ENCODE results near the gene SPAG16.

SPAG16 gene

DNA sequence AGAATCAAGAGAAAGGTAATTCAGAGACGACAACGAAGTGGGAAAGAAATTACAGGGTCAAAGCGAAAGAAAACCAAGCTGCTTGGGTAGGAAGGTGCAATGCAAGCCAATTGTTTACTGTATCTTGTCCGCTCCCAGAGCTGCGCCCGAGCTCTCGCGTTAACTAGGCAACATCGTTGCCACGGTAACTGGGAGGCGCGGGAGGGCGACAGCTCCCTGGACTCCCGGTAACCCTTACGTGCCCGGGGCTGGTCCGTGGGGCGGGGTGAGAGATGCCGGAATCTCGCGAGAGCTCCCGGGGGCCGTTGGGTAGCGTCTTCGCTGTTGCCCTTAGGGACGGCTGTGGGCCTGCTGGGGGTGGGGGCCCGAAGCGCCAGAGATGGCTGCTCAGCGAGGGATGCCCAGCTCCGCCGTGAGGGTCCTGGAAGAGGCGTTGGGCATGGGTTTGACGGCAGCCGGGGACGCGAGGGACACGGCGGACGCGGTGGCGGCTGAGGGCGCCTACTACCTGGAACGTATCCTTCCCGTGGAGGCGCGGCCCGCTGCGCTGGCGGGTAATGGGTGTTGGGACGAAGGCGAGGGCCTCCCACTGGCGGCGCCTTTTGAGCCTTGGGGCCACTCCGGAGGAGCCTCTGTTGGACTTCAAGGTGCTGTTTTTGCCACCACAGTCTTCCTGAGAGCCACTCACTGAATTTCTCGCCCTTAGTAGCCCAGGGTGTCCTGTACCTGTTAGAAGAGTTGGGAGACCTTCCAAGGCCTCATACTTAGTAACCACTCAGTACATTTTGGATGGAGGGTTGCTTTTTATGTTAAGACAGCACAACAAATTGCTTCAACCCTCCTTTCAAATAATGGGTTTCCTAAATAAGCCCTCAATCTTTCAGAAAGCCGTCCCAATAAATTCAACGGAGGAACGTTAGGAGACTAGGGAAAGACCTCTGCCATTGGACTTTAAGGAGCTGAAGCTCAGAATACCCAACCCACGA lies at the start of gene SPAG16:
Gene SPAG16 (plus strand): TSS at position 360 of the 986 bp plus-strand sequence.
- peak; percentile 98 for DNase-seq

DNA sequence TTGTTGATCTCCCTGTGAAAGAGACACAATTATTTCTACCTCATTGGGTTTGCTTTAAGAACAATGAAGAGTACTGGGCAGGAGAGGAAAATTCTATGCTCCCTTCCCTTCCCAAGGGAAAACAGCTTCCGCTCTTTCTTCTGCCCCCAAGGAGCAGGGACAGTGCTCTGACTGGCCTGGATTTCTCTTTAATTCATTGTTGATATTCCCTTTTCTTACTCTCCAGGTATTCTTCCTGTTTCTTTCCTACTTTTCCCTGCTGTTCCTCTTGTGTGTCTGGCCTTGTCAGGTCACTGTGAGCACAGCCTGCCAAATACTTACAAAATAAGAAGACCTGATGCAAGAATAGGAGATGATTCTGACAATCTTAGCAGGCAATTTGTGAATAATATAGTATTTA lies 49.6 kb upstream of the SPAG16 start:
- peak; percentile 6 for DNase-seq

DNA sequence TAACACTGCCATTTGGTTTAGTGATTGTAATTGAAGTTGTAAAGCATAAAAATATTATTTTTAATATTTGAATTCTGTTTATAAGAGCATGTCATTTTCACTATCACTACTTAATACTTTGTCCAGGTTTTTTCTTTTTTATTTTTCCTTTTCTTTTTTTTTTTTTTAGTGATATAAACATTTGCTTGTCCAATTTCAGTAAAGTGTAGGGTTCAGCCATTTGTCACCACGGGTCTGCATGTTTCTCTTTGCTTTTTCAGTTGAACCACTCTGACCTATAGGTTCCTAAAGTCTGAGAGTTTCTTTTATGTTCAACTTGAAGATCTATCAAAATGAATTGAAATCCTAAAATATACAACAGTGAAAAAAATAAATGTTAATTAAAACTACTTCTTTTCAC lies 48.5 kb upstream of the SPAG16 start:
- DNase-seq, result no peak

GRCh38 chr2:213237251-213237650 lies 47.0 kb upstream of the SPAG16 start:
- no peak for DNase-seq

DNA sequence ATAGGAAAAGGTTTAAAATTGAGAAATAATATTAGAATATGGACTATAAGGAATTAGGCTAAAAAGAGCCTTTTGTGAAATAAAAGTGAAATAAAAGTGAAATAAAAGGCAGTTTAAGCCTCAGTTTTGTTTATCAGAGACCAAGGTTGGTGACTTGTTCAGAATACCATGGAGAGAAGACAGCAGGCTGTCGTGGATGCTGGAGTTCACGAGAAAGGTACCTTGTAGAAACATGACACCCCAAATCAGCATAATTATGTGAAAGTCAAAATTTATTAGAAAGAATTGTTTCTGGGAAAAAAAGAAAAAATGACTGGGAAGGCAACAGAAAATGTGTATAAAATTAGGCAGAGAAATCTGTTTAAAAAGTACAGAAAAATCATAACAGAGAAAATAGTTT lies 46.5 kb upstream of the SPAG16 start:
- DNase-seq, result no peak

GRCh38 chr2:213238753-213239495 lies 45.3 kb upstream of the SPAG16 start:
- DNase-seq, result no peak

GRCh38 chr2:213241817-213242216 lies 42.4 kb upstream of the SPAG16 start:
- no peak for DNase-seq

GRCh38 chr2:213242653-213243052 lies 41.6 kb upstream of the SPAG16 start:
- DNase-seq, result no peak

GRCh38 chr2:213243189-213244044 lies 40.8 kb upstream of the SPAG16 start:
- DNase-seq, result no peak

GRCh38 chr2:213246497-213247281 lies 37.6 kb upstream of the SPAG16 start:
- DNase-seq, result peak; percentile 65

GRCh38 chr2:213247566-213247965 lies 36.7 kb upstream of the SPAG16 start:
- no peak for DNase-seq

DNA sequence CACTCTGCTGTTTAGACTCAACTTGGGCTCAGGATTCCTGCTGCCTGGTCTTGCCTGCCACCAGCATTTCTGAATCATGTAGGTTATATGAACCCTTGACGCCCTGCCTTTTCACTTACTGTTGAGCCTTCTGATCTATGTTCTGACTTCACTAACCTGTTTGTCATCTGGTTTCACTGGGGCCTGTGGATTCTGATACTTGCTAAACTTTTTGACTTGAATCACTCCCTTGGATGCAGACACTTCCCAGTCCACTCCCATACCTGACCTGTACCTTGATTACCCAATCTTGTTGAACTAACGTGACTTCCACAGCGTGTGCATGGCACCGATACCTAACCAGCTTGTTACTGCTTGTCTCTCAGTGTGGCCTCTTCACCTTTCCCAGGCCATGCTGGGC lies 35.6 kb upstream of the SPAG16 start:
- DNase-seq, result no peak

- no peak for DNase-seq
Observed at GRCh38 chr2:213249502-213249901, 34.8 kb upstream of the SPAG16 start.

DNA sequence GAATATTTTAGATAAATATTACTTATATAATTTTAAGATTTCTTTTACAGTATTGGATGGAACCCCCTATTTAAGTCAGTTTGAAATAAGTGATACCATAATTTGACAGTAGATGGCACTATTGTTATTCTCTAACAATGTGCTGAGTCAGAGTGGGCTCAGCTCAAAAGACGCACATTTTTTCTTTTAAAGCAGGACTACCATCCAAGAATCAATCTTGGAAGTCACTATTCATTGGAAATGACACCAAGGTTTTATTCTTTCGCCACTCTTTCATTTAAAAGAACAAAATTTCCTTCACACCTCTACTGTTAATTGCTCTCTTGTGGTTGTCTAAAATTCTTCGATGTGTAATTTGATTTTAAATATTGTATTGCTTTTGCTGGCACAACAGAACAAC lies 32.6 kb upstream of the SPAG16 start:
- peak; percentile 81 for DNase-seq

DNA sequence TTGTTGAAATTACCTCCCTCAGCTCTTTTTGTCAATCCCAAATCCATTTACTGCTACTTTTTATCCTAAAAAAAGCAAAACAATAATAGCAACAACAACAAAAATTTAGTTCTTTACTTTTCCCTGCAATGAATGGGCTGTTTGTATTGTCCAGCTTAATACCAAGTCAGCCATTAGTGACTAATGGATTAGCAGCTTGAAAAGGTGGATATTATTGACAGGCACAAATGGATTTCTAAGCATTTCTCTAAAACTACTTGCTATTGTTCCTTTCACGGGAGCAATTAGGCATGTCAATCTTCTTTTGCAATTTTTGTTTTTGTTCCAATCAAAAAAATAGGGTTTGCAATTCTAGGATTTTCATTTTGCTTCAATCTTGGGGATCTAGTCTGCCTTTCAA lies 32.1 kb upstream of the SPAG16 start:
- DNase-seq, result no peak

- DNase-seq, result no peak
Observed at GRCh38 chr2:213253162-213253561, 31.1 kb upstream of the SPAG16 start.

- no peak for DNase-seq
Observed at GRCh38 chr2:213259266-213259665, 25.0 kb upstream of the SPAG16 start.

DNA sequence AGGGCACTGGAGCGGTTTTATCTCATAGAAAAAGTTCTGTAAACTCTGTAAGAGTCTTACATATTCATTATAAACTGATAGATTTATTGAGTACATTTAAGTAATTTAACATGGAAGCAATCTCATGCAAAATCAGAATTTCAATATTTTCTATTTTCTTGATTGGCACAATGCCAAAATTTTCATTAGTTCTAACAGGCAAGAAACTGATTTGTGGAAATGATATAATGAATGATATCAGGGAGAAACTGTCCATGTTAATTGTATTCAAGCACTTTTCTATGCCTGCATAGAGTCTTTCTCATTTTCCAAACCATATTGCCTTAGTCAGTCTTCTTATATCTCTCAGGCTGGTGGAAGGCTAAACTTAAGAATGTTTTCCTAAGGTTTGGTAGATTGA lies 23.0 kb upstream of the SPAG16 start:
- no peak for DNase-seq

- no peak for DNase-seq
Observed at GRCh38 chr2:213261715-213262114, 22.5 kb upstream of the SPAG16 start.

GRCh38 chr2:213265679-213266078 lies 18.6 kb upstream of the SPAG16 start:
- no peak for DNase-seq

DNA sequence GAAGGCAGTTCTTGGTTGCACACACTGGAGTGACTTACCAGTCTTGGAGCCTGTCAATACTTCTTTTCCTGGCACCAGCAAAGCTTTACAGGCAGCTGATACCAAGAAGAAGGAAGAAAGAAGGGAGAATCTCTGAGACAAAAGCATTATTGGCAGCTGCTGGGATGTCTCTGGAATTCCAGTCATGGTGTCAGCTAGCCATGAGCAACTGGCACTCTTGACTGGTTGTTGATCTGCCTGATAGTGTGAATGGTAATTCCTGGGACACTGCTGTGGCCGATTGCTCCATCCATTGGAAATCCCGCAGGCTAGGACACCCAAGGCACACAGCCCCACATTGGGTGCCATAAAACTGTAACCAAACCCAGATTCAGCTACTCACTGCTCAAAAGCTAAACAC lies 17.8 kb upstream of the SPAG16 start:
- DNase-seq, result no peak

GRCh38 chr2:213271947-213272346 lies 12.3 kb upstream of the SPAG16 start:
- no peak for DNase-seq

Measured in NCI-H2171 treated with DMSO at 0.1 percent for 48 hours (cell line).